AG10803 (cell line): ENCODE results near the gene ABHD16A.

ENCODE experiments used
- DNase-seq: peaks from one replicate; pipeline ENCODE4 v3.0.0; 2010; ENCODE audit warnings: low read depth
- H3K4me3 ChIP-seq: 2 replicates; pipeline ENCODE4 v1.5.1; 2011; ENCODE audit warnings: mild to moderate bottlenecking, low read length, control low read depth
- CTCF ChIP-seq: conservative IDR thresholded peaks from 2 replicates; pipeline ENCODE4 v1.5.1; 2011; ENCODE audit warnings: mild to moderate bottlenecking, low read length, control low read depth, inconsistent platforms

Gene ABHD16A

GRCh38 chr6:31718265-31718664 is 15.1 kb upstream of the ABHD16A start:
- H3K4me3 ChIP-seq = no peak overlapping the region
- TF ChIP-seq CTCF = no peak
- no peak for DNase-seq

- DNase-seq = no peak
- no peak overlapping the region for H3K4me3 ChIP-seq
- no peak for TF ChIP-seq CTCF
Measured at GRCh38 chr6:31717499-31718222, 14.5 kb upstream of the ABHD16A start.

GRCh38 chr6:31715022-31715958 is 12.2 kb upstream of the ABHD16A start, which contains the start of gene LY6G6D:
Gene LY6G6D (plus strand): TSS chr6:31715348. CDS start chr6:31715356, 8 bp downstream.
- no peak within 1 kb of the TSS for H3K4me3 ChIP-seq
- no peak for DNase-seq
- TF ChIP-seq CTCF = no peak

- no peak for TF ChIP-seq CTCF
- H3K4me3 ChIP-seq = no peak overlapping the region
- no peak for DNase-seq
Measured at GRCh38 chr6:31713991-31714684, 11.0 kb upstream of the ABHD16A start.

GRCh38 chr6:31713465-31713864 is 10.3 kb upstream of the ABHD16A start:
- no peak for TF ChIP-seq CTCF
- no peak for DNase-seq

GRCh38 chr6:31712296-31712695 is 9.2 kb upstream of the ABHD16A start:
- DNase-seq = no peak
- 0 out of 2 replicates have a peak, but pooled peaks have one; percentile 4 for TF ChIP-seq CTCF
- H3K4me3 ChIP-seq = no peak overlapping the region

More at GRCh38 chr6:31713465-31713864, 10.3 kb upstream of the ABHD16A start:
- H3K4me3 ChIP-seq = no peak overlapping the region
